Posterior vena cava (tissue), 2 donors: ENCODE data around the gene UBE2C. TPM values are rescaled to one million over a fixed set of nuclear protein-coding genes. Genes with fewer than 3 reads are reported as not detected.
"Not testable (repeated sequence)": the region's sequence is repeated elsewhere in the genome, so short reads cannot be mapped to it uniquely, and the experiment has no call there.

Experiments used
- DNase-seq: peaks from one replicate; pipeline ENCODE4 v3.0.0-alpha.2; 2020; ENCODE audit warnings: low spot score
- intact Hi-C, 2 donors: fragments of 100-400 bp; cut with DNase I; formaldehyde crosslinking; loops; one replicate each; pipeline versions ENCODE4 v1.14.1 to v1.14.2; 2022 to 2023
- long read RNA-seq, 2 donors: library from polyadenylated mRNA; unstranded; transcript quantifications; one replicate each; pipeline ENCODE4 v2.0.0, GENCODE V29; 2020 to 2021
- total RNA-seq, 2 donors: library from RNA; stranded (reverse); fragmentation: NEBNext Ultra II Directional; extraction: Animal tissue kit (Norgen Biotek cat#: 25700); gene quantifications; one replicate each; pipeline ENCODE4 v1.2.1, GENCODE V29; 2021
- donor health status: DM: yes; HTN: yes; CAD: no.
- donor health status: DM: yes; HTN: yes; CAD: no.

UBE2C gene
- under 1 TPM in 1 of 2 donors, not detected in 1; 0.79 TPM for total RNA-seq
- long read RNA-seq, donor 1 = 0 reads
- long read RNA-seq, donor 2 = 0 reads

DNA sequence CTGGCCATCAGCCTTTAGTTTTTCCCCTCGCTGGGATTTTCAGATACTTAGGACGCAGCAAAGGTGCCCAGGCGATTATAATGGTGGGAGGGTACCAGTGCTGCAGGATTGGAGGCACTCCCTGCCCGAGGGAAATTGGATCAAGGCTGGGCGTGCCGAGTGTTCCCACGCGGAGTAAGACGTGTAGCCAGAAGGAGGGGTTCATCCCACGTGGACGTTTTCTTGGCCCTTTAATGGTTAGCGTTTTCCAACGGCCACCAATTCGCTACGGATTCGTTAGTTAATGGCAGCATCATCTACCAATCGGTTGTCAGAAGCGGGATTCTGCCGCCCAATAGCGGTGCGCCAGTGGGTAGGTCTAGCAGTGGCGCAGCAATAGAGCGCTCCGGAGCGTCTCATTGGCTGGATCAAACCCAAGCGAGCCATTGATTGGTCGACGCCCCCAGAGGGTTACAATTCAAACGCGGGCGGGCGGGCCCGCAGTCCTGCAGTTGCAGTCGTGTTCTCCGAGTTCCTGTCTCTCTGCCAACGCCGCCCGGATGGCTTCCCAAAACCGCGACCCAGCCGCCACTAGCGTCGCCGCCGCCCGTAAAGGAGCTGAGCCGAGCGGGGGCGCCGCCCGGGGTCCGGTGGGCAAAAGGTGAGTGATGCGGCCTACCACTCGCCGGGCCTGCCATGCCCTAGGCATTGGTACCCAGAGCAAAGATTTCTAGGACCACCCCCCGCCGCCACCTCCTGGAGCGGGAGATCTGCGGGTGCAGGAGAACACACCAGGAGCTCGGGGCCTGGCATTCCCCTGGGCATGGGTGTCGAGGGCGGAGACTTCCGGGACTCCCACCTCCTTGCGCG lies at the start of gene UBE2C:
Gene UBE2C, plus strand, starts transcription at position 488 of the 849 bp plus-strand sequence. Its CDS starts 52 bp downstream, at position 540.
- peak; percentile 99 for DNase-seq
- intact Hi-C loops = loop anchor here in 1 of 2 donors (10.0 kb wide), 1 partner anchor 152 kb away; no protein-coding TSS in a partner anchor

DNA sequence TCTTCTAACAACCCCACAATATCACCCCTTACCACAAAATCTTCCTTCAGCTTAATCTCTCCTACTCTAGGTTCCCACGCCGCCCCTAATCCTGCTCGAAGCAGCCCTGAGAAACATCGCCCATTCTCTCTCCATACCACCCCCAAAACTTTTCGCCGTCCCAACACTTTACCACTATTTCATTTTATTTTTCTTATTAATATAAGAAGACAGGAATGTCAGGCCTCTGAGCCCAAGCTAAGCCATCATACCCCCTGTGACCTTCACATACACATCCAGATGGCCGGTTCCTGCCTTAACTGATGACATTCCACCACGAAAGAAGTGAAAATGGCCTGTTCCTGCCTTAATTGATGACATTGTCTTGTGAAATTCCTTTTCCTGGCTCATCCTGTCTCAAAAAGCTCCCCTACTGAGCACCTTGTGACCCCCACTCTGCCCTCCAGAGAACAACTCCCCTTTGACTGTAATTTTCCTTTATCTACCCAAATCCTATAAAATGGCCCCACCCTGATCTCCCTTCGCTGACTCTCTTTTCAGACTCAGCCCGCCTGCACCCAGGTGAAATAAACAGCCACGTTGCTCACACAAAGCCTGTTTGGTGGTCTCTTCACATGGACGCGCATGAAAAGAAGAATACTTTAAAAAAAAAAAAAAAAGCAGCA lies 47.7 kb upstream of the UBE2C start:
- intact Hi-C loops = loop anchor here in 1 of 2 donors (5.0 kb wide), 1 partner anchor 313 kb away; no protein-coding TSS in a partner anchor

DNA sequence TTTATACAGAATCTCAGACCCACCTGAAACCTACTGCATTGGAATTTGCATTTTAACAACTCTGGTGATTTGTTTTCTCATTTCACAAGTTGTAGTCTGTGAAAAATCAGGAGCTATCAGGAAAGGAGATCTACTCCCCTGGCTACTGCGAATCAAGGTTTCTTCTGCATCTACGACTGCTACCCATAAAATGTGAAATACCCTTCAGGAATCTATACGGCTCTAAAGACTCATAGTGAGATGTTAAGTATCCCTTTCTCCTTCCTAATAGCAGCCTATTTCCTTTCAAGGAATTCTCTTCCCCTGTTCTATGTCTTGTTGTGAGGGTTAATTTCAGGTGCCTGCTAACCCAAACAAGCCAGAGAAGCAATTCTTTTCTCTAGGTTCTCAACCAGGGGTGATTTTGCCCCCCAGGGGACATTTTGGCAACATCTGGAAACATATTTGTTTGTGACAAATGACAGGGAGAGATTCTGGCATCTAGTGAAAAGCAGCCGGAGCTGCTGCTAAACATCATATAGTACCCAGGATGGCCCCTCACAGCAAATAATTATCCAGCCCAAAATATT lies 47.1 kb upstream of the UBE2C start:
- DNase-seq = no peak
- intact Hi-C loops = loop anchor here in 1 of 2 donors (5.0 kb wide), 1 partner anchor 312 kb away; no protein-coding TSS in a partner anchor

More for the DNA sequence above, 47.7 kb upstream of the UBE2C start:
- not testable (repeated sequence) for DNase-seq

DNA sequence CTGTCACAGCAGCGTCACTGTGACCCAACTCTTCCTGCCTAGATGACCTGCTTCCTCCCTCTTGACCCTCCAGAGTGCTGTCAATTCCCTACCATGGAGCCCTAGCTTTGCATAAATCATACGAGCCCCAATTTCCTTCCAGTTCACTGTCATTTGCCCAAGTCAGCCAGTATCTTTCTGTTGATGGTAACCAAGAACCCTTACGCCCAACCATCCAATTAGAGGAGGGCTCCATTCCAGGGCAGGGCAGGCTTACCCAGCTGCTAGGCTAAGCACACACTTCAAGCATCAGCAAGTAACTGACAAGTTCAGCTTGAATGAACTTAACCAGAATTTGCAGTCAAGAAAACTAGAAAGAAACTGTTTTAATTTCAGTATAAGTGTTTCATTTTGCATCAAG lies 46.5 kb upstream of the UBE2C start:
- intact Hi-C loops = loop anchor here in 1 of 2 donors (5.0 kb wide), 1 partner anchor 311 kb away; no protein-coding TSS in a partner anchor
- DNase-seq = no peak

DNA sequence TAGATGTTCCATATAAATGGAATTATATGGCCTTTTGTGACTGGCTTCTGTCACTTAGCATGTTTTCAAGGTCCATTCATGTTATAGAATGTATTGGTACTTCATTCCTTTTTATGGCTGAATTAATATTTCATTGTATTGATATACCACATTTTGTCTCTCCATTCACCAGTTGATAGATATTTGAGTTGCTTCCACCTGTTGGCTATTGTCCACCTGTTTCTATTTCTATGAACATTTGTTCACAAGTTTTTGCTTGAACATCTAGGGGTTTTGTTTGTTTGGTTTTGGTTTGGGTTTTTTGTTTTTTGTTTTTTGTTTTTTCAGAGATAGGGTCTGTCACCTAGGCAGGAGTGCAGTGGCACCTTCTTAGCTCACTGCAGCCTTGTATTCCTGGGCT lies 44.0 kb upstream of the UBE2C start:
- intact Hi-C loops = loop anchor here in 1 of 2 donors (5.0 kb wide), 1 partner anchor 309 kb away; no protein-coding TSS in a partner anchor
- no peak for DNase-seq

DNA sequence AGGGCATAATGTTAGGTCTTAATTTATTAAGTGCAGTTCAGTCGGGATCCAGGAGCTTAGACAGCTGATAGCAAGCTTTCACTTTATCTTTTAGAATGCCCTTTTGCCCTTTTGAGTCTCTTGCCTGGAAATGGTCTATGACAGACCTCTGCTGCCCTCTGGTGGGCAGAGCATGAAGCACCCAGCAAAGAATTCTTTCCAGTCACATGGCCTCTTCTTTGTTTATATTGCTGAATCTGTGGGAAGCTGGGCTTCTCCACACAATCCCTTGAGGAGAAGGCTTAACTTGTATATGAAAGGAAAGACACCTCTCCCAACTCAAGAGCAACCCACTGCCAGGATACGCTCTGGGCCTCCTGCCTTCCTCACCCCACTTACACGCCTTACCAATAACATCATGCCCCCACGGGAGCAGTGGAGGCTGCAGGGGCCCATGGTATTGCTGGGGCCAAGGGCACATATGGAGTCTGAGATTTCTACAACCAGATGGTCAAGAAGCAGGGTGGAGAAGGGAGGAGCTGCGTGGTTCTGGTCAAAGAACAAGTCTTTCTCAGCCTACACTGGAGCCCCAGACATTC lies 41.2 kb upstream of the UBE2C start:
- intact Hi-C loops = loop anchor here (5.0 to 10.0 kb wide), 4 partner anchors 226 to 459 kb away; partner anchors contain the start of genes EPPIN (in 1 of the 2) and WFDC2 (in 1 of the 2)

DNA sequence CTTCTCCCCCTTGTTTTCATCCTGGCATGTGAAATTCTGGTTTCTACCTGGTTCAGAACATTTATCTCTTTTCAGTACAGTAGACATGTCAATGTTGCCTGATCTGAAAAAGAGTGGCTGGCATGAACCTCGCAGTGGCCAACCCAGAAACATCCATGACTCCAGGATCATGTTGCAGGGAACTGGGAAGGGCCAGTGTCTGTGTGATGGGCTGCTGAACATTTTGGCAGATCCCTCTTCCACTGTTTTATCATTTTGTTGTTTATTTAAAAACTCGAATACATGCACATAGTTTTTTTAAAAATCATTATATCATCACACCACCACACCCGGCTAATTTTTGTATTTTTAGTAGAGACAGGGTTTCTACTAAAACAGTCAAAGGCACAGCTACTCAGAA lies 39.8 kb upstream of the UBE2C start:
- intact Hi-C loops = loop anchor here (5.0 to 10.0 kb wide), 4 partner anchors 228 to 460 kb away; partner anchors contain the start of genes EPPIN (in 1 of the 2) and WFDC2 (in 1 of the 2)
- DNase-seq = no peak

More for the DNA sequence above, 41.2 kb upstream of the UBE2C start:
- DNase-seq = peak; percentile 91

DNA sequence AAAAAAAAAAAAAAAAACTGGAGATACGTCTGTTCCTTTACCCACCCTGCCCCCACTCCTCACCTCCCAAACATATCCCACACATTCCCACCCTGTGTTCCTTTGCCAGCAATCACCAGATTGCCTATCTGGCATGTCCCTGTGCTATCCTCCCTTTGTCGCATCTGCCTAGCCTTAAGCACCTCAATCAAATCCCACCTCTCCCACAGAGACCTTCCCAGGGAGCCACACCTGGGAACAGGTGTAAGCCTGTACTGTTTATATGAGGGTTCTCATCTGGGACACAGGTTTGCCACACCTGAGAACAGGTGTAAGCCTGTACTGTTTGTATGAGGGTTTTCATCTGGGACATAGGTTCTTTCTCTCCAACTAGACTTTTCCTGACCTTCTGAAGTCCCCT lies 37.5 kb upstream of the UBE2C start:
- intact Hi-C loops = loop anchor here (5.0 to 10.0 kb wide), 4 partner anchors 230 to 463 kb away; partner anchors contain the start of genes EPPIN (in 1 of the 2) and WFDC2 (in 1 of the 2)
- DNase-seq = no peak

DNA sequence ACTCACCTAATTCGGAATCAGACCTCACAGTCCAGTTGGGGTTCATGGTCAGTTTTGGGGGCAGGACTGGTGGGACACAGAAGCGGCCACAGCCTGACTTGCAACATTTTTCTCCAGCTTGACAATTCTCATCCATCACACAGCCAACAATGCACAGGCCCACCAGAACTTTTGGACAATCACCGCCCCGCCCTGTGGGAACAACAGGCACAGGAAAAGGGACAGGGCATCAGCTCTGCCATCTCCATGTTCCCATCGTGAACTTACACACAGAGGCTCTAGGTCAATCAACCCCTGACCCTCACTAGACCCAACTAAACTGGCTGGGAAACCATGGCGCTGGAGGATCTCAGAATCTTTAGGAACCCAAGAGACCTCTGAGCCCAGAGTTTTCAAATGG lies 37.0 kb upstream of the UBE2C start:
- intact Hi-C loops = loop anchor here in 1 of 2 donors (10.0 kb wide), 2 partner anchors 231 to 311 kb away; partner anchors contain the start of genes EPPIN and WFDC2
- no peak for DNase-seq

DNA sequence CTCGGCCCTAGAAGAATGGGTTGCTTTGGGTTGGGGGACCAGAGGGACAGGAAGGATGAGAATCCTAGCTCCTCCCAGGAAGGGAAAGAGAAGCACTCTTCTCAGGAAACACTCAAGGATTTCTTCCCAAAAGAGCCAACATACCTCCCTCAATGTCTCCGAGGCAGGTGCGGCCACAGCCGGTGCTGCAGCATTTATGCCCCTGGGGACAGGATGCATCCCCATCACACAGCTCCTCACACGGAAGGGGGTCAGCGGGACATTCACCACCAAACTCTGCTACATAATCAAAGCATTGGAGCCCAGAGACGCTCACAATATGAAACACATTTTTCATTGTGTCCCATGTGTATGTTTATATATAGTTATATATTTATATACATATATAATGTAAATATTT lies 35.5 kb upstream of the UBE2C start:
- intact Hi-C loops = loop anchor here in 1 of 2 donors (10.0 kb wide), 2 partner anchors 232 to 312 kb away; partner anchors contain the start of genes EPPIN and WFDC2
- no peak for DNase-seq

DNA sequence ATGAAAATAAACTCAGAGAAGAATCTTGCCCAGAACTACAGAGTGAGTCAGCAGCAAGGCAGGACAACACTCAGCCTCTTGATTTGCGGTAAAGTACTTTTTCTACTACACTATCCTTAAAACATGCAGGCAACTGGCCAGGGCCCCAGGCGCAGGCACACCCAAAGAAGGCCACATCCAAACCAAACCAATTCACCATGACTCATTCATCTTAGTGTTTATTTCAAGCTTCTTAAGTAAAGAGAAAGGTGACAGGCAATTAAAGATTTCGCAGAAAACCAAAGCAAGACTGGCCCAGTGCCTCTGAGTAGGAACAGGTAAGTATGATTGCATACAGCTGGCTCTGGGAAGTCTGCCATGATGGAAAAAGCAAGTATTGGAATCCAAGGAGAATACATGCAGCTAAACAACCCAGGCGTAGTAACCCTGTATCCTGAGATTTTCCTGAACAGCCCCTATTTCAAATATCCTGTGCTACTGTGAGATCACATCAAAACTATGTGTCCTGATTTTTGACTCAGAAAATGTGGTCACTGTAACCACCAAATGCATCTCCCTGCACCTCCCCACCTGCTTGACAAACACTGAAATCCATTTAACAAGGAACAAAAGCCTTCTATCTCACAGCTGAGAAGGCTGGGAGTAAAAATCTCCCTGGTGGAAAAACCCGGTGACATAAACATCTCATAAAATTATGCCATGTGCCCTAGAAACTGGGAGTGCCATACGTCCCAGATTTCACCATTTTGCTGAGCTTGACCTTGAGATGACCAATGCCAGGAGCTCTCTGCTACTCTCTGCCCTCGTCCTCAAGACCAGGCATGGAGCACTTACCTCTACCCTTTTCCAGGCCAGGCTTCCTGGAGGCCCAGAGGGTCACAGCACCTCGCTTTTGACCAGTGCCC lies 33.2 kb upstream of the UBE2C start:
- intact Hi-C loops = loop anchor here in 1 of 2 donors (10.0 kb wide), 2 partner anchors 234 to 314 kb away; partner anchors contain the start of genes EPPIN and WFDC2
- peak; percentile 94 for DNase-seq

DNA sequence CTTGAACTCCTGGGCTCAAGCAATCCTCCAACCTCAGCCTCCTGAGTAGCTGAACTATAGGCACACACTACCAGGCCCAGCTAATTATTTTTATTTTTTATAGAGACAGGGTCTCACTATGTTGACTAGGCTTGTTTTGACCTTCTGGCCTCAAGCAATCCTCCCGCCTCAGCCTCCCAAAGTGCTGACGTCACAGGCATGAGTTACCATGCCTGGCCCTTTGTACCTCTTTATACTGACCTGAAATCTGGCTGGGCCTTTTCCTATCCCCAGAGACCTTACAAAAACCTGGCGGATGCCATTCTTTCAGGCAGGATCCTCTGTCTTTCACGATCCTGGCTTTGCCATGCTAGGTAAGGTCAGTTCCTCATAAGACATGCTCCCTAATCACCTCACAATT lies 32.3 kb upstream of the UBE2C start:
- intact Hi-C loops = no loop called here
- DNase-seq = no peak

DNA sequence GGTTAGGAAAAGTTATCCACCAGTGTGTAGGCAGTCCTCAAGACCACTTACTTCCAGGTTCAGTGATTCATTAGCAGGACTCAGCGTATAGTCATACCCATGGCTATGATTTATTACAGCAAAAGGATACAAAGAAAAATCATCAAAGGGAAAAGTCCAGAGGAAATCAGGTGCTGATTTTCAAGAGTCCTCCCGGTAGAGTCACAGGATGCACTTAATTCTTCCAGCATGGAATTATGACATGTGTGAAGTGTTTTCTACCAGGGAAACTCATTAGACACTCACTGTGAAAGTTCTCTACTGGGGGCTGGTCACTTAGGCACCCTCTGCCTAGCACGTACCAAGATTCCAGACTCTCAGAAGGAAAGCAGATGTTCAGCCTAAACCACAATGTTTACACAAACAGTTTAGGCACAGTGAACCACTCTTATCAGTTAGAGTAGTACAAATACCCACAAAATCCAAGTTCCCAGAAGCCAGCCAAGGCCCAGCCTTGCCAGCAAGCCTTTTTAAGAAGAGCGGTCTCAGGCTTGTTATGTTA lies 31.0 kb upstream of the UBE2C start:
- intact Hi-C loops = no loop called here
- peak; percentile 81 for DNase-seq

DNA sequence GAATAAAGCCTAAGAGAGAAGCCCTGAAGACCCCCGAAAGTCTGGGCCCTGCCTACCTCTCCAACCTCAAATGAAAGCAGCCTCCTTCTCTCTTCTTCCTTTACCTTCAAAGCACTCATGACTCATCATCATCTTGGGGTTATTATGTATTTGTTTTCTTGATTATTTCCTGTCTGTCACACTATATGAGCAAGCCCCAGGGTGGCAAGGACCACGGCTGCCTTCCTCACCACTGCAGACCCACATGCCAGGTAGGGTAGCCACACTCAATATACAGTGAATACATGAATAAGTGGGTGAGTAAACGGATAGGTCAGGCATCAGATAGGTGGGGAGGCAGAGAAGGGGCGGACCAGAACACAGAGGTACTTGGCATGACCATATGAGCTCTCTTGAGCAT lies 29.6 kb upstream of the UBE2C start:
- intact Hi-C loops = no loop called here
- DNase-seq = no peak

DNA sequence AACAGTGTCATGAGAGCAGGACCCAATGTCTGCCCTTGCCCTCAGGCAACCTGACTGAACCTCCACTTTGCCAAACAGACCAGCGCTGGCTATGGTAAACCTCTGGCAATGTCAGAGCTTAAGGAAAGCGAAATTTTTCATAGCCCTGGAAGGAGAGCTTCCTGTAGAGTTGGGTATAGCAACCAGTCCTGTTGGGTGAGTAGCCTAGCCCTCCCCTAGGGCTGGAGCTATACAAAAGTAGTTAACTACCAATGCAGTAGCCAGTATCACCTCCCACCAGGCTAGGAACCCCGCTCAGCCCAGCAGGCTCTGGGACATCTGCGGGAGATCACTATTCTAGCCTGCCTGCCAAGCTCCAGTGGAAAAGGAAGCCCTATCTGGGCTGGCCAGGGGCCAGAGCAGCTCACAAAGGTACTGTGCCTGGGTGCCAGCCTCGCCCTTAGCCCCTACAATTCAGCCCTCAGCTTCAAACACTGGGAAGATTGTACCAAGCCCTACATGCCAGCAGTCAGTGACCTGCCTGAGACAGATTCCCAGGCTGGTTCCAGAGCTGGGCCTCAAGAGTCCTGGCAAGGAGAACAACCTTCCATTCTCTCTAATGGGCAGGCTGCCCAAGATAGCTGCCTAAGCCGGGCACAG lies 28.7 kb upstream of the UBE2C start:
- no peak for DNase-seq
- intact Hi-C loops = no loop called here

DNA sequence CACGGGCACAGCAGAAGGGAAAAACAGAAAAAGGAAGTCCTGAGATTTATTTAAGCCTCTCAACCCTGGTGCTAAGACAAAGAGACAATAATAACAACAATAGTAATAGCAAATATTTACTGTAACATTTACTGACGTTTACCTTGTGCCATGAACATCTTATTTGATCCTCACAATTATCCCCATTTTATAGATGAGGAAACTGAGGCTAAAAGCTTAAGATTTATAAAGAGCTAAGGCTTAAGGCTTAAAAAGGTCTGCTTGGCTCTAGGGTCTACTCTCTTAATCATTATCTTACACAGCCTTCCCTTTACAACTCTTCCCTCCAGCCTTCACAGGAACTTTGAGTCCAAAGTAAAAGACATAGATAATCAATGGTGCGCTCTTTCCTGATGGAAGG lies 24.1 kb upstream of the UBE2C start:
- intact Hi-C loops = loop anchor here in 1 of 2 donors (5.0 kb wide), 1 partner anchor 1281 kb away; no protein-coding TSS in a partner anchor

More for the DNA sequence above, 24.1 kb upstream of the UBE2C start:
- DNase-seq = no peak
